Purkinje cell (primary cell): ENCODE data around the gene COA4. TPM values are rescaled to one million over a fixed set of nuclear protein-coding genes. Genes with fewer than 3 reads are reported as not detected.

Source experiments
- polyA plus RNA-seq: library from polyadenylated mRNA; unstranded; fragments of >200 nt; fragmentation: Nextera tagmentation; gene quantifications from 2 replicates; pipeline ENCODE4 v1.2.1, GENCODE V29; 2014

COA4 gene
- 49.9 and 65.3 TPM in 2 replicates for polyA plus RNA-seq

GRCh38 chr11:73876424-73877310 is at the start of gene COA4, which contains the start of gene PAAF1:
Gene COA4 (minus strand): TSS chr11:73876846. CDS start chr11:73873378, 3,468 bp downstream.
Gene PAAF1 (plus strand): TSS chr11:73876999. CDS start chr11:73877022, 23 bp downstream.

Other genes starting within 250 kb of the COA4 start
- gene PLEKHB1, start 230.3 kb downstream of the COA4 start, polyA plus RNA-seq, result 18.4 and 19.2 TPM in 2 replicates
- gene RAB6A, start 115.8 kb downstream of the COA4 start, polyA plus RNA-seq, result 143 and 177 TPM in 2 replicates
- gene MRPL48, start 89.0 kb downstream of the COA4 start, polyA plus RNA-seq, result 129 and 141 TPM in 2 replicates
- gene PAAF1, start 153 bp upstream of the COA4 start, polyA plus RNA-seq, result 43.5 and 45.9 TPM in 2 replicates
- not detected in 2 replicates for gene DNAJB13, start 74.2 kb upstream of the COA4 start, polyA plus RNA-seq
- gene UCP2, start 106.0 kb upstream of the COA4 start, polyA plus RNA-seq, result not detected in 2 replicates
- 0.58 TPM in 1 of 2 replicates, not detected in the other for gene UCP3, start 132.2 kb upstream of the COA4 start, polyA plus RNA-seq